Measurements from ENCODE around the gene KRT20. TPM values are rescaled to one million over a fixed set of nuclear protein-coding genes. Genes with fewer than 3 reads are reported as not detected.

KRT20 gene
- total and polyA plus RNA-seq, 4 donors, result not detected

- no peak overlapping the region for H3K4me3 ChIP-seq (ENCODE audit: low read depth in 1 of 3, low read length in 3 of 3)
- no peak for DNase-seq (ENCODE audit: low spot score)
- H3K27me3 ChIP-seq (ENCODE audit: control insufficient read depth in 4 of 4, insufficient read depth in 4 of 4, low read length in 3 of 4), result peaks cover 0 to 9% (median 0%) of the 10 kb centered on the region in 4 donors
- H3K27ac ChIP-seq (ENCODE audit: low read depth in 1 of 2, low read length in 2 of 2), result no peak overlapping the region
- TF ChIP-seq FOXA2 (IDR thresholded peaks at IDR 0.05), result no peak
- 68% methylated on average over 9 of the region's 9 CpGs for WGBS
- H3K36me3 ChIP-seq (ENCODE audit: control insufficient read depth in 4 of 4, insufficient read depth in 3 of 4, low read depth in 1 of 4, low read length in 3 of 4), result no peaks in the 10 kb centered on the region
- no peak overlapping the region for H3K9ac ChIP-seq (ENCODE audit: low read depth in 1 of 2, low read length in 2 of 2)
- H3K9me3 ChIP-seq (ENCODE audit: control insufficient read depth in 4 of 4, low read length in 3 of 4), result no peaks in the 10 kb centered on the region
- no peaks in the 10 kb centered on the region for H3K4me1 ChIP-seq (ENCODE audit: control insufficient read depth in 4 of 4, insufficient read depth in 4 of 4, low read length in 3 of 4)
Measured at GRCh38 chr17:40895106-40895730, 10.2 kb upstream of the KRT20 start.

- Histone ChIP-seq H3K27me3 (ENCODE audit: control insufficient read depth in 4 of 4, insufficient read depth in 4 of 4, low read length in 3 of 4) (peaks cover 0 to 5% (median 2%) of the 10 kb centered on the region in 4 donors), H3K4me3 (ENCODE audit: low read depth in 1 of 3, low read length in 3 of 3) (no peak overlapping the region), H3K9me3 (ENCODE audit: control insufficient read depth in 4 of 4, low read length in 3 of 4) (no peaks in the 10 kb centered on the region), H3K36me3 (ENCODE audit: control insufficient read depth in 4 of 4, insufficient read depth in 3 of 4, low read depth in 1 of 4, low read length in 3 of 4) (no peaks in the 10 kb centered on the region), H3K9ac (ENCODE audit: low read depth in 1 of 2, low read length in 2 of 2) (no peak overlapping the region), H3K4me1 (ENCODE audit: control insufficient read depth in 4 of 4, insufficient read depth in 4 of 4, low read length in 3 of 4) (no peaks in the 10 kb centered on the region), H3K27ac (ENCODE audit: low read depth in 1 of 2, low read length in 2 of 2) (no peak overlapping the region)
- TF ChIP-seq FOXA2 (IDR thresholded peaks at IDR 0.05) (no peak), SP1 (IDR thresholded peaks at IDR 0.05) (no peak), RXRA (IDR thresholded peaks at IDR 0.05) (no peak), YY1 (IDR thresholded peaks at IDR 0.05) (no peak), REST (IDR thresholded peaks at IDR 0.05) (no peak), HNF4A (conservative IDR thresholded peaks at IDR 0.05) (no peak), ATF3 (IDR thresholded peaks at IDR 0.05) (no peak), HNF4G (IDR thresholded peaks at IDR 0.05) (no peak), EGR1 (IDR thresholded peaks at IDR 0.05; ENCODE audit: low read depth in 2 of 2) (no peak), FOXA1 (IDR thresholded peaks at IDR 0.05) (no peak), JUND (IDR thresholded peaks at IDR 0.05) (no peak), CTCF (IDR thresholded peaks at IDR 0.05; ENCODE audit: low read depth, low read length, missing input control) (no peak), TAF1 (conservative IDR thresholded peaks at IDR 0.05) (no peak), RAD21 (IDR thresholded peaks at IDR 0.05) (no peak), MAX (IDR thresholded peaks at IDR 0.05) (no peak), NR2F2 (IDR thresholded peaks at IDR 0.05) (no peak), GABPA (IDR thresholded peaks at IDR 0.05 in 1 of 2, conservative IDR thresholded peaks at IDR 0.05 in 1 of 2) (no peak)
- TF ChIP-seq, protein P1, sequence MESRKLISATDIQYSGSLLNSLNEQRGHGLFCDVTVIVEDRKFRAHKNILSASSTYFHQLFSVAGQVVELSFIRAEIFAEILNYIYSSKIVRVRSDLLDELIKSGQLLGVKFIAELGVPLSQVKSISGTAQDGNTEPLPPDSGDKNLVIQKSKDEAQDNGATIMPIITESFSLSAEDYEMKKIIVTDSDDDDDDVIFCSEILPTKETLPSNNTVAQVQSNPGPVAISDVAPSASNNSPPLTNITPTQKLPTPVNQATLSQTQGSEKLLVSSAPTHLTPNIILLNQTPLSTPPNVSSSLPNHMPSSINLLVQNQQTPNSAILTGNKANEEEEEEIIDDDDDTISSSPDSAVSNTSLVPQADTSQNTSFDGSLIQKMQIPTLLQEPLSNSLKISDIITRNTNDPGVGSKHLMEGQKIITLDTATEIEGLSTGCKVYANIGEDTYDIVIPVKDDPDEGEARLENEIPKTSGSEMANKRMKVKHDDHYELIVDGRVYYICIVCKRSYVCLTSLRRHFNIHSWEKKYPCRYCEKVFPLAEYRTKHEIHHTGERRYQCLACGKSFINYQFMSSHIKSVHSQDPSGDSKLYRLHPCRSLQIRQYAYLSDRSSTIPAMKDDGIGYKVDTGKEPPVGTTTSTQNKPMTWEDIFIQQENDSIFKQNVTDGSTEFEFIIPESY (IDR thresholded peaks at IDR 0.05), result no peak
- 80% methylated on average over 2 of the region's 2 CpGs for WGBS
- no peak for DNase-seq (ENCODE audit: low spot score)
Measured at GRCh38 chr17:40888196-40888720, 3.2 kb upstream of the KRT20 start.
